Glutamatergic neuron (in vitro differentiated cells): ENCODE measurements around the gene SRRM1. TPM values are rescaled to one million over a fixed set of nuclear protein-coding genes. Genes with fewer than 3 reads are reported as not detected.

Source experiments
- DNase-seq: peaks from one replicate; pipeline ENCODE4 v3.0.0; 2022
- H3K27ac Mint-ChIP-seq: one replicate; pipeline ENCODE4 v1.8.0; 2020; ENCODE audit warnings: mild to moderate bottlenecking, mixed read lengths, inconsistent platforms; ENCODE audit not compliant: unreplicated experiment
- H3K27me3 Mint-ChIP-seq: one replicate; pipeline ENCODE4 v1.8.0; 2020; ENCODE audit warnings: mild to moderate bottlenecking, moderate library complexity, mixed read lengths, inconsistent platforms; ENCODE audit not compliant: unreplicated experiment
- H3K36me3 Mint-ChIP-seq: one replicate; pipeline ENCODE4 v1.8.0; 2020; ENCODE audit warnings: mild to moderate bottlenecking, mixed read lengths, inconsistent platforms; ENCODE audit not compliant: unreplicated experiment
- H3K4me1 Mint-ChIP-seq: one replicate; pipeline ENCODE4 v1.8.0; 2020; ENCODE audit warnings: mild to moderate bottlenecking, low read depth, mixed read lengths, inconsistent platforms; ENCODE audit not compliant: unreplicated experiment
- H3K4me3 Mint-ChIP-seq: one replicate; pipeline ENCODE4 v1.8.0; 2020; ENCODE audit warnings: mild to moderate bottlenecking, mixed read lengths, inconsistent platforms; ENCODE audit not compliant: unreplicated experiment
- H3K9me3 Mint-ChIP-seq: one replicate; pipeline ENCODE4 v1.8.0; 2020; ENCODE audit warnings: mild to moderate bottlenecking, moderate library complexity, mixed read lengths, inconsistent platforms; ENCODE audit not compliant: unreplicated experiment
- CTCF ChIP-seq: fragments of 200-600 bp; sonication (generic); IDR thresholded peaks from one replicate; pipeline ENCODE4 v1.5.0; 2021; ENCODE audit not compliant: partially characterized antibody, unreplicated experiment
- total RNA-seq: library from RNA; stranded (reverse); fragmentation: NEBNext Ultra II Directional; extraction: Animal tissue kit (Norgen Biotek cat#: 25700); gene quantifications from one replicate; pipeline ENCODE4 v1.2.1, GENCODE V29; 2021; ENCODE audit not compliant: unreplicated experiment

Gene SRRM1
- total RNA-seq, 1 donor from 2014 or later: 113 TPM

- peaks cover 15% of the 10 kb centered on the region for H3K4me1 Mint-ChIP-seq
- H3K36me3 Mint-ChIP-seq: no peaks in the 10 kb centered on the region
- H3K27me3 Mint-ChIP-seq: peaks cover 9% of the 10 kb centered on the region
- DNase-seq: peak; percentile 29
- H3K9me3 Mint-ChIP-seq: peaks cover 6% of the 10 kb centered on the region
- H3K4me3 Mint-ChIP-seq: peak overlapping the region; percentile 90
- peak overlapping the region; percentile 98 for H3K27ac Mint-ChIP-seq
- TF ChIP-seq CTCF: no peak
These were observed 1.4 kb upstream of the SRRM1 start for GRCh38 chr1:24641646-24642151.

GRCh38 chr1:24643363-24644099 is 429 bp downstream of the SRRM1 start:
- Mint-ChIP-seq H3K36me3 (no peaks in the 10 kb centered on the region), H3K4me1 (peaks cover 15% of the 10 kb centered on the region), H3K27me3 (peaks cover 9% of the 10 kb centered on the region), H3K27ac (peak overlapping the region; percentile 34), H3K4me3 (peak overlapping the region; percentile 86), H3K9me3 (peaks cover 6% of the 10 kb centered on the region)
- peak; percentile 54 for DNase-seq
- TF ChIP-seq CTCF: no peak

- Mint-ChIP-seq H3K36me3 (no peaks in the 10 kb centered on the region), H3K4me3 (peak overlapping the region; percentile 86), H3K27me3 (peaks cover 9% of the 10 kb centered on the region), H3K27ac (peak overlapping the region; percentile 34), H3K9me3 (peaks cover 6% of the 10 kb centered on the region), H3K4me1 (peaks cover 15% of the 10 kb centered on the region)
- TF ChIP-seq CTCF: no peak
- peak; percentile 15 for DNase-seq
These were observed 940 bp downstream of the SRRM1 start for GRCh38 chr1:24644100-24644384.

- Mint-ChIP-seq H3K9me3 (no peaks in the 10 kb centered on the region), H3K27ac (no peak overlapping the region), H3K36me3 (no peaks in the 10 kb centered on the region), H3K27me3 (no peaks in the 10 kb centered on the region), H3K4me1 (peaks cover 7% of the 10 kb centered on the region), H3K4me3 (no peak overlapping the region)
- no peak for DNase-seq
- no peak for TF ChIP-seq CTCF
These were observed 5.8 kb downstream of the SRRM1 start for GRCh38 chr1:24648919-24649318.

GRCh38 chr1:24652382-24652781 is 9.3 kb downstream of the SRRM1 start:
- DNase-seq: no peak
- H3K36me3 Mint-ChIP-seq: no peaks in the 10 kb centered on the region
- H3K4me3 Mint-ChIP-seq: no peak overlapping the region
- no peaks in the 10 kb centered on the region for H3K9me3 Mint-ChIP-seq
- H3K27me3 Mint-ChIP-seq: no peaks in the 10 kb centered on the region
- no peak for TF ChIP-seq CTCF
- H3K4me1 Mint-ChIP-seq: no peaks in the 10 kb centered on the region
- H3K27ac Mint-ChIP-seq: no peak overlapping the region
